ENCODE data around the gene RAPGEF1. TPM values are rescaled to one million over a fixed set of nuclear protein-coding genes. Genes with fewer than 3 reads are reported as not detected.
A peak's percentile ranks its signal among the peaks of the same experiment; 100 is the strongest.

Gene RAPGEF1
- total and polyA plus RNA-seq, 9 of the 15 experiments (the other 6 are each of a cell fraction or from before 2014, with no cell fraction given): 0.06 to 44.1 (median 19.9) TPM

- intact Hi-C loops (cut with micrococcal nuclease): no loop called here
- no peak overlapping the region for H3K4me3 ChIP-seq
- 12% methylated on average over 5 of the region's 5 CpGs for WGBS (ENCODE audit: insufficient coverage, low coverage, missing lambda C conversion rate)
- TF ChIP-seq ZNF24 (IDR thresholded peaks at IDR 0.05) (no peak), PKNOX1 (IDR thresholded peaks at IDR 0.05) (peak; percentile 46; the same call in 1 of the 2 replicates), HMBOX1 (IDR thresholded peaks at IDR 0.05) (peak; percentile 66; the same call in 1 of the 2 replicates), POLR2G (IDR thresholded peaks at IDR 0.05; ENCODE audit: low read depth, low read length) (no peak), TCF3 (CRISPR knock-in tag; IDR thresholded peaks at IDR 0.05) (peak; percentile 25), MEF2D (tag; conservative IDR thresholded peaks at IDR 0.05; ENCODE audit: low read depth) (peak; percentile 93), JUN (IDR thresholded peaks at IDR 0.05; ENCODE audit: borderline replicate concordance, low read depth, low read length) (peak; percentile 74), JUN (CRISPR knock-in tag; IDR thresholded peaks at IDR 0.05; ENCODE audit: borderline replicate concordance) (no peak), CREM (IDR thresholded peaks at IDR 0.05; ENCODE audit: low read depth) (peak; percentile 55; the same call in 1 of the 2 replicates), CTBP1 (IDR thresholded peaks at IDR 0.05; ENCODE audit: borderline replicate concordance) (0 out of 2 replicates have a peak, but pooled peaks have one; percentile 25), MEIS2 (IDR thresholded peaks at IDR 0.05; ENCODE audit: partially characterized antibody) (peak; percentile 17), ATF7 (IDR thresholded peaks at IDR 0.05) (0 out of 2 replicates have a peak, but pooled peaks have one; percentile 15)
- TF ChIP-seq, protein P1, sequence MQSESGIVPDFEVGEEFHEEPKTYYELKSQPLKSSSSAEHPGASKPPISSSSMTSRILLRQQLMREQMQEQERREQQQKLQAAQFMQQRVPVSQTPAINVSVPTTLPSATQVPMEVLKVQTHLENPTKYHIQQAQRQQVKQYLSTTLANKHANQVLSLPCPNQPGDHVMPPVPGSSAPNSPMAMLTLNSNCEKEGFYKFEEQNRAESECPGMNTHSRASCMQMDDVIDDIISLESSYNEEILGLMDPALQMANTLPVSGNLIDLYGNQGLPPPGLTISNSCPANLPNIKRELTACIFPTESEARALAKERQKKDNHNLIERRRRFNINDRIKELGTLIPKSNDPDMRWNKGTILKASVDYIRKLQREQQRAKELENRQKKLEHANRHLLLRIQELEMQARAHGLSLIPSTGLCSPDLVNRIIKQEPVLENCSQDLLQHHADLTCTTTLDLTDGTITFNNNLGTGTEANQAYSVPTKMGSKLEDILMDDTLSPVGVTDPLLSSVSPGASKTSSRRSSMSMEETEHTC (IDR thresholded peaks at IDR 0.05): no peak
- TF ChIP-seq, protein P2, sequence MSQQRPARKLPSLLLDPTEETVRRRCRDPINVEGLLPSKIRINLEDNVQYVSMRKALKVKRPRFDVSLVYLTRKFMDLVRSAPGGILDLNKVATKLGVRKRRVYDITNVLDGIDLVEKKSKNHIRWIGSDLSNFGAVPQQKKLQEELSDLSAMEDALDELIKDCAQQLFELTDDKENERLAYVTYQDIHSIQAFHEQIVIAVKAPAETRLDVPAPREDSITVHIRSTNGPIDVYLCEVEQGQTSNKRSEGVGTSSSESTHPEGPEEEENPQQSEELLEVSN (IDR thresholded peaks at IDR 0.05; ENCODE audit: borderline replicate concordance in 1 of 2, extremely low read depth in 1 of 2, insufficient read depth in 1 of 2, insufficient read length in 1 of 2, low read depth in 1 of 2, low read length in 1 of 2, poor library complexity in 1 of 2, severe bottlenecking in 1 of 2): peak in 1 of 2 experiments; percentile 39
- TF ChIP-seq, protein P3, sequence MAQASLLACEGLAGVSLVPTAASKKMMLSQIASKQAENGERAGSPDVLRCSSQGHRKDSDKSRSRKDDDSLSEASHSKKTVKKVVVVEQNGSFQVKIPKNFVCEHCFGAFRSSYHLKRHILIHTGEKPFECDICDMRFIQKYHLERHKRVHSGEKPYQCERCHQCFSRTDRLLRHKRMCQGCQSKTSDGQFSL (CRISPR knock-in tag; IDR thresholded peaks at IDR 0.05): 0 out of 2 replicates have a peak, but pooled peaks have one; percentile 34
- TF ChIP-seq, protein P3 (tag; IDR thresholded peaks at IDR 0.05): no peak
Observed at GRCh38 chr9:131678499-131679111, 61.3 kb downstream of the RAPGEF1 start.

More at GRCh38 chr9:131678499-131679111, 61.3 kb downstream of the RAPGEF1 start:
- Histone ChIP-seq H4K20me1 (replicated peaks; ENCODE audit: control insufficient read depth, insufficient read depth, low read length) (0 out of 2 replicates have a peak, but pooled peaks cover 12% of the 10 kb centered on the region), H3K9ac (ENCODE audit: insufficient read depth in 1 of 2, low read depth in 2 of 2, low read length in 2 of 2) (0 out of 4 replicates have a peak overlapping the region, but pooled peaks of 1 of the 2 experiments have one; percentile 15), H3K79me2 (ENCODE audit: control insufficient read depth, insufficient read depth, low read length) (peaks cover 10% of the 10 kb centered on the region; the same call in 1 of the 3 replicates), H3K27ac (ENCODE audit: extremely low read depth, low read depth, low read length) (peak overlapping the region; percentile 50; the same call in 2 of the 3 replicates), H3K9me1 (ENCODE audit: control insufficient read depth, insufficient read depth, low read length) (no peaks in the 10 kb centered on the region), H2AFZ (ENCODE audit: low read depth, low read length) (no peak overlapping the region; the same call in 1 of the 2 replicates), H3K4me2 (ENCODE audit: insufficient read depth, low read length) (peak overlapping the region; percentile 33; the same call in 1 of the 2 replicates), H3K27me3 (ENCODE audit: control insufficient read depth in 2 of 2, insufficient read depth in 2 of 2, low read length in 2 of 2) (no peaks in the 10 kb centered on the region), H3K36me3 (ENCODE audit: control insufficient read depth, insufficient read depth, low read length) (no peaks in the 10 kb centered on the region), H3K9me3 (replicated peaks; ENCODE audit: control insufficient read depth, insufficient read depth, low read depth, low read length) (no peaks in the 10 kb centered on the region), H3K4me1 (replicated peaks in 1 of 2; ENCODE audit: control insufficient read depth in 2 of 2, insufficient read depth in 2 of 2, low read length in 2 of 2) (peaks cover 10 to 21% of the 10 kb centered on the region in 2 experiments)
- ChIA-PET POLR2A (interaction anchor here (0.6 to 1.5 kb wide), 4 partner anchors 10 to 286 kb away, joined by 3 to 9 read pairs (median 4); no protein-coding TSS in a partner anchor), CTCF (ENCODE audit: low intra/inter-chr PET ratio) (no interaction called here)
- BruUV-seq (replicated peaks): no TSS peak
- FAIRE-seq (peak; percentile 88), DNase-seq (ENCODE audit: extremely low read depth in 1 of 4, low spot score in 3 of 4) (peak; percentile 41 to 76 (median 59)), ATAC-seq (peak; percentile 92)
- in situ Hi-C loops (cut with MboI): no loop called here
